Measurements from ENCODE around the gene SLC4A3. TPM values are rescaled to one million over a fixed set of nuclear protein-coding genes. Genes with fewer than 3 reads are reported as not detected.

The SLC4A3 gene
- polyA plus RNA-seq, 1 donor (not counting 4 experiments of a cell fraction or from before 2014, with no cell fraction given): 6.2 TPM

DNA sequence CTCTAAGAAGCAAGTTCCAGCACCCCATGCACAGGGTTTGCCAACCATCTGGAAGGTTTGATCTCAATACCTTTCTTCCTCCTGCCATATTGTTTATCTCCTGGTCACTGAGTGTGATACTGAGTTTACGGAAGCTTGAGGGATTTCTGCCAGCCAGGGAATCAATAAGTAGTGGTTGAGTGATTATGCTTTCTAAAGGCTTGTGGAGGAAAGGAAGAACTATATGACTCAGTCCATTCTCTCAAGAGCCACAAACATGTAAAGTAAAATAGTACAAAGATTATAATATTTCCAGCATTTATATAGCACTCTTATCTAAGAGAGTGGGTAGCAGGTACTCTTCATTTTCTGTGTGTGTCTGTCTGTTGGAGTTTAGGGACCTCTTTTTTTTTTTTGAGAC, 49.2 kb downstream of the SLC4A3 start:
- Histone ChIP-seq H3K4me3 (ENCODE audit: control insufficient read depth in 2 of 3, extremely low read depth in 1 of 3, insufficient read depth in 2 of 3, low read depth in 1 of 3, low read length in 3 of 3) (no peak overlapping the region), H3K36me3 (ENCODE audit: control insufficient read depth in 2 of 2, extremely low read depth in 1 of 2, insufficient read depth in 2 of 2, low read length in 2 of 2) (no peaks in the 10 kb centered on the region), H3K27me3 (ENCODE audit: control insufficient read depth, extremely low read depth, insufficient read depth, low read length) (no peaks in the 10 kb centered on the region), H3K9me1 (ENCODE audit: control insufficient read depth, extremely low read depth, insufficient read depth, low read length) (no peaks in the 10 kb centered on the region), H3K79me2 (ENCODE audit: control insufficient read depth, insufficient read depth, low read length) (no peaks in the 10 kb centered on the region), H3K4me2 (ENCODE audit: control insufficient read depth, extremely low read depth, insufficient read depth, low read depth, low read length) (no peak overlapping the region), H3K4me1 (ENCODE audit: control insufficient read depth, extremely low read depth, insufficient read depth, low read length) (peaks cover 18% of the 10 kb centered on the region), H3K9ac (ENCODE audit: control insufficient read depth, extremely low read depth, insufficient read depth, low read length) (no peak overlapping the region), H3K9me3 (ENCODE audit: control insufficient read depth, low read depth, low read length) (no peaks in the 10 kb centered on the region), H2AFZ (ENCODE audit: control insufficient read depth, low read length) (no peak overlapping the region), H3K27ac (ENCODE audit: control insufficient read depth, insufficient read depth, low read length) (no peak overlapping the region), H4K20me1 (ENCODE audit: control insufficient read depth, extremely low read depth, insufficient read depth, low read length) (no peaks in the 10 kb centered on the region)
- FAIRE-seq: no peak
- dilution Hi-C loops (cut with MboI; ENCODE audit: extremely low pct_ligation_motif_present, low sequenced_read_pairs): no loop called here
- no peak for DNase-seq (ENCODE audit: low read depth, low spot score)
- no peak for TF ChIP-seq EZH2 (IDR thresholded peaks at IDR 0.05; ENCODE audit: low read length)
- TF ChIP-seq, protein P1, sequence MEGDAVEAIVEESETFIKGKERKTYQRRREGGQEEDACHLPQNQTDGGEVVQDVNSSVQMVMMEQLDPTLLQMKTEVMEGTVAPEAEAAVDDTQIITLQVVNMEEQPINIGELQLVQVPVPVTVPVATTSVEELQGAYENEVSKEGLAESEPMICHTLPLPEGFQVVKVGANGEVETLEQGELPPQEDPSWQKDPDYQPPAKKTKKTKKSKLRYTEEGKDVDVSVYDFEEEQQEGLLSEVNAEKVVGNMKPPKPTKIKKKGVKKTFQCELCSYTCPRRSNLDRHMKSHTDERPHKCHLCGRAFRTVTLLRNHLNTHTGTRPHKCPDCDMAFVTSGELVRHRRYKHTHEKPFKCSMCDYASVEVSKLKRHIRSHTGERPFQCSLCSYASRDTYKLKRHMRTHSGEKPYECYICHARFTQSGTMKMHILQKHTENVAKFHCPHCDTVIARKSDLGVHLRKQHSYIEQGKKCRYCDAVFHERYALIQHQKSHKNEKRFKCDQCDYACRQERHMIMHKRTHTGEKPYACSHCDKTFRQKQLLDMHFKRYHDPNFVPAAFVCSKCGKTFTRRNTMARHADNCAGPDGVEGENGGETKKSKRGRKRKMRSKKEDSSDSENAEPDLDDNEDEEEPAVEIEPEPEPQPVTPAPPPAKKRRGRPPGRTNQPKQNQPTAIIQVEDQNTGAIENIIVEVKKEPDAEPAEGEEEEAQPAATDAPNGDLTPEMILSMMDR (optimal IDR thresholded peaks at IDR 0.05 in 1 of 3, IDR thresholded peaks at IDR 0.05 in 1 of 3, conservative IDR thresholded peaks at IDR 0.05 in 1 of 3; ENCODE audit: extremely low read depth in 1 of 3, insufficient read depth in 2 of 3, low read length in 3 of 3): no peak

GRCh38 chr2:219679041-219679440, 51.6 kb downstream of the SLC4A3 start:
- no peak overlapping the region for H3K9ac ChIP-seq (ENCODE audit: control insufficient read depth, extremely low read depth, insufficient read depth, low read length)
- no peaks in the 10 kb centered on the region for H3K36me3 ChIP-seq (ENCODE audit: control insufficient read depth in 2 of 2, extremely low read depth in 1 of 2, insufficient read depth in 2 of 2, low read length in 2 of 2)
- no peak overlapping the region for H3K4me3 ChIP-seq (ENCODE audit: control insufficient read depth in 2 of 3, extremely low read depth in 1 of 3, insufficient read depth in 2 of 3, low read depth in 1 of 3, low read length in 3 of 3)
- H3K4me1 ChIP-seq (ENCODE audit: control insufficient read depth, extremely low read depth, insufficient read depth, low read length): peaks cover 36% of the 10 kb centered on the region
- no peaks in the 10 kb centered on the region for H4K20me1 ChIP-seq (ENCODE audit: control insufficient read depth, extremely low read depth, insufficient read depth, low read length)
- H3K9me1 ChIP-seq (ENCODE audit: control insufficient read depth, extremely low read depth, insufficient read depth, low read length): no peaks in the 10 kb centered on the region
- no peak overlapping the region for H3K27ac ChIP-seq (ENCODE audit: control insufficient read depth, insufficient read depth, low read length)
- H3K9me3 ChIP-seq (ENCODE audit: control insufficient read depth, low read depth, low read length): no peaks in the 10 kb centered on the region
- H3K4me2 ChIP-seq (ENCODE audit: control insufficient read depth, extremely low read depth, insufficient read depth, low read depth, low read length): no peak overlapping the region
- dilution Hi-C loops (cut with MboI; ENCODE audit: extremely low pct_ligation_motif_present, low sequenced_read_pairs): no loop called here
- no peaks in the 10 kb centered on the region for H3K27me3 ChIP-seq (ENCODE audit: control insufficient read depth, extremely low read depth, insufficient read depth, low read length)
- no peaks in the 10 kb centered on the region for H3K79me2 ChIP-seq (ENCODE audit: control insufficient read depth, insufficient read depth, low read length)
- DNase-seq (ENCODE audit: low read depth, low spot score) (no peak), FAIRE-seq (no peak)
- TF ChIP-seq EZH2 (IDR thresholded peaks at IDR 0.05; ENCODE audit: low read length): no peak
- TF ChIP-seq, protein P1 (optimal IDR thresholded peaks at IDR 0.05 in 1 of 3, IDR thresholded peaks at IDR 0.05 in 1 of 3, conservative IDR thresholded peaks at IDR 0.05 in 1 of 3; ENCODE audit: extremely low read depth in 1 of 3, insufficient read depth in 2 of 3, low read length in 3 of 3): no peak
- peak overlapping the region; percentile 4 for H2AFZ ChIP-seq (ENCODE audit: control insufficient read depth, low read length)
